Endothelial cell of hepatic sinusoid (primary cell): Measurements from ENCODE around the gene COBL.

Experiments used
- in situ Hi-C: cut with HindIII; loops from 2 replicates; pipeline ENCODE4 v1.10.0; 2017; ENCODE audit warnings: low sequenced_read_pairs

Gene COBL, protein sequence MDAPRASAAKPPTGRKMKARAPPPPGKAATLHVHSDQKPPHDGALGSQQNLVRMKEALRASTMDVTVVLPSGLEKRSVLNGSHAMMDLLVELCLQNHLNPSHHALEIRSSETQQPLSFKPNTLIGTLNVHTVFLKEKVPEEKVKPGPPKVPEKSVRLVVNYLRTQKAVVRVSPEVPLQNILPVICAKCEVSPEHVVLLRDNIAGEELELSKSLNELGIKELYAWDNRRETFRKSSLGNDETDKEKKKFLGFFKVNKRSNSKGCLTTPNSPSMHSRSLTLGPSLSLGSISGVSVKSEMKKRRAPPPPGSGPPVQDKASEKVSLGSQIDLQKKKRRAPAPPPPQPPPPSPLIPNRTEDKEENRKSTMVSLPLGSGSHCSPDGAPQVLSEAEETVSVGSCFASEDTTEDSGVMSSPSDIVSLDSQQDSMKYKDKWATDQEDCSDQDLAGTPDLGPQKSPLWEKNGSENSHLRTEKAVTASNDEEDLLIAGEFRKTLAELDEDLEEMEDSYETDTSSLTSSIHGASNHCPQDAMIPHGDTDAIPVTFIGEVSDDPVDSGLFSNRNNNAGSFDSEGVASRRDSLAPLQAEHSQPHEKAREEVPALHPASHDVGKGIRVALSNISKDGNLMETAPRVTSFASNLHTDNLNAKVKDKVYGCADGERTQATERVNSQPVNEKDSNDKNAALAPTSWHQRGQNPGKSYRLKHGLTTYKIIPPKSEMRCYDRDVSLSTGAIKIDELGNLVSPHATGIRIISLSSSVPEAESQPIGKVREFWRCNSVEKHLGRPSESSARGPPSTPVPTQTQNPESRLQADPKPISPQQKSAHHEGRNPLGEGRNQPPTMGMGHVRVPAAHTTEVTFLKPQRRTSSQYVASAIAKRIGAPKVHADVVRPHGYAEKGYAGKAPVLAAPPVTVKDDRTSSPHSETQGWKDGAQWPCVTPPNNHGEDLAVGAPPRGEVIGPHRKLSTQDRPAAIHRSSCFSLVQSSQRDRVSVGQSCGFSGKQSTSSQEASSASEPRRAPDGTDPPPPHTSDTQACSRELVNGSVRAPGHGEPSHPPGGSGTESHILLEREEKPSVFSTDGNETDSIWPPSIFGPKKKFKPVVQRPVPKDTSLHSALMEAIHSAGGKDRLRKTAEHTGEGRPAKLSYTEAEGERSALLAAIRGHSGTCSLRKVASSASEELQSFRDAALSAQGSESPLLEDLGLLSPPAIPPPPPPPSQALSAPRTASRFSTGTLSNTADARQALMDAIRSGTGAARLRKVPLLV

DNA sequence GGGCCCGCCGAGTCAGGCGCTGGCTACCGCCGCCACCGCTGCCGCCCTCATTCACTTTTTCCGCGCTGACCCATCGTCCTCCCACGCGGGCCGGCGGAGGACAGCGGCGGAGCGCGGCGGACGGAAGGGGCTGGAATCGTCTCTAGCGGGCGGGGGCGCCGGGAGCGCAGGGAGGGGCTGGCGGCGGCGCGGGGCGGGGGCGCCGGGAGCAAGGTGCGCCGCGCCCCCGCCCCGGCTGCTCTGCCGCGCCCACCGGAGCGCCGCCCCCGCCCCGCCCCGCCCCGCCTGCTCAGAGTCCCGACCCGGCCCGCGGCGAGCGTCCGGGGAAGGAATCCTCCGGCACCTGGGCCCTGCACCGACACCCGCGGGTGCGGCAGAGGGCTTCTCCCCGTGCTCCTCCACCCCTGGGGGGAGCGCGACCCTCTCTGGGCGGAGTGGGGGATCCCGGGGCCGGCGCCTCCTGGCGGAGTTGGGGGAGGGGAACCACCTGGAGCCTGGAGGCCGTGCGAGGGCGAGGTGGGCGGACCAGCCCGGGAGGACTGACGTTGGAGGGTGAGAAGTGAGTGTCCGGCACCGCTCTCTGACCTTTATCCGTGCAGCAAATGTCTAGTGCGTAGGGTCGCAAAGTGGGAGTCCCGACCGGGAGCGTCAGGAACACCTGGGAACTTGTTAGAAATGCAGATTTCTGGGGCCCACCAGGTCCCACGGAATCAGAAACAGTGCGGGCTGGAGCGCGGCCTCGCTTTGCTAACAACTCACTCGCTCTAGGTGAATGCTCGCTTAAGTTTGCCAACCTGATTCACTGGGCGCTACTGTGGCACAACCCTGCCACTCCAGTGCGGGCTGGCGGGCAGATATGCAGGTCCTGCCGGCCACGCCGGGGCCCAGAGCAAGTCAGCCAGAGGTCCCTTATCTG, at the start of gene COBL:
COBL (minus strand) TSS at position 144 of the 916 bp plus-strand sequence. CDS start 176 bp downstream, outside the sequence.
- in situ Hi-C loops, result no loop called here

DNA sequence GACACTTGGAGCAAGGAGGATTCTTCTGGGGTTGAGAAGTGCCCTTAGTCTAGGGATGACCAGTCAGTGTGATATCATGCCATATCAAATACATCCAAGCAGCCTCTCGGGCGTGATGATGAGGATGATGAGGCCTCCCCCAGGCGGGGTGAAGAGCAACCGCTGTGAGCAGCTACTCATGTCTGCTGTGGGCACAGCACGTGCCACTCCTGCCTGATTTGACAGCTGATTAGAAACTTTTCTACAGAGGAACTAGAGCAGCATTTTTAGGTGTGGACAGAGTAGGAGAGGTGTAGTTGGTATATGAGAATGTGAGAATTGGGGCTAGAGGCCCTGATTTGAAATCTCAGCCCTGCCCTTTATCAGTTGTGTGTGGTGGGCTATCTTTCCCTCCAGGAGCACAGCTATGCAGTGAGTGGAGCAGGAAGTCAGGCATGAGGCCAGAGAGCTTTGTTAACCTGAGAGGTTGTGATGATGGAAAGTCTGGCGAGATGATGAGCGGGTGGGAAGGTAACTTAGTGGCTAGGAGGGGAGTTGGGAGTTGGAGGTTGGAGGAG, 49.6 kb upstream of the COBL start:
- in situ Hi-C loops, result no loop called here

DNA sequence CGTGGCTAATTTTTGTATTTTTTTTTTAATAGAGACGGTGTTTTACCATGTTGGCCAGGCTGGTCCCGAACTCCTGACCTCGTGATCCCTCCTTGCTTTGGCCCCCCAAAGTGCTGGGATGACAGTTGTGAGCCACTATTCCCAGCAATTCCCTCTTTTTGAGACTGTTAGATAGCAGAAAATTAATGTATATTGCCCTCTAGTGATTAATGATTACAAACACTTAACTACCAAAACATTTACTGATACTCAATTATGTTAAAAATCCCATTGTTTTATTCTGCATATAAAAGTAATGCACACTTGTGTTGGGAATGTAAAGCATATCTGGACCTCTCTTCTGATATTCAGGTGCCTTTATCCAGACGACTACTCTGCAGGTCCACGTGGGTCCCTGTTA, 41.2 kb upstream of the COBL start:
- in situ Hi-C loops, result no loop called here

DNA sequence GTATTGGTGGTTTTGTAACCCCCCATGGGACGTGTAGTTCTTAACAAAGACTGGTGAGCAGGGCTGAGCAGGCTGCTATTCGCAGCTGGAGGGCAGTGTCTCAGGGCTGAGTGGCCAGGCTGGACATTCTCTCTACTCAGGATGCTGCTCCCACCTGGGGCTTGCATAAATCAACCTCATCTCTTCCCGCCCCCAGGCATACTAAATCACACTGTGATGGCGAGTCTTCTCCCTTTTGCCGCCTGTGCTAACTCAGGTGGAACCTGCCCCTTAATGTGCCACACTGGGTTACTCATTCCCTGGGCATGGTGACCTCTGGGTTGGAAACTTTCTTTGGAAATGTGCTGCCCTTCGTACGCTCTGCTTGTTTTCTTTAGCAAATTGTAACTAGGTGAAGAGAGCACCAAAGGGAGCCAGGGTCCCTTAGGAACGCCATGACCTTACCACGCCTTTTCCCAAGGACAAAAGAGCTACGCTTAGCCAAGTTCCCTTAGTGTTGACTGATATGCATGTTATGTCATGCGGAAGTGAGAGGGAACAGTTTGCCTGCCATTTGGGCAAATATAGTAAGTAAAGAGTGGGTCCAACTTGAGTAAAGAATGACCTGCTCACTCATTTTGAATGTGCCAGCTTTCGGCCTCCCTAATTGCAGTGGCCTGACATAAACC, 40.4 kb upstream of the COBL start:
- in situ Hi-C loops, result no loop called here

DNA sequence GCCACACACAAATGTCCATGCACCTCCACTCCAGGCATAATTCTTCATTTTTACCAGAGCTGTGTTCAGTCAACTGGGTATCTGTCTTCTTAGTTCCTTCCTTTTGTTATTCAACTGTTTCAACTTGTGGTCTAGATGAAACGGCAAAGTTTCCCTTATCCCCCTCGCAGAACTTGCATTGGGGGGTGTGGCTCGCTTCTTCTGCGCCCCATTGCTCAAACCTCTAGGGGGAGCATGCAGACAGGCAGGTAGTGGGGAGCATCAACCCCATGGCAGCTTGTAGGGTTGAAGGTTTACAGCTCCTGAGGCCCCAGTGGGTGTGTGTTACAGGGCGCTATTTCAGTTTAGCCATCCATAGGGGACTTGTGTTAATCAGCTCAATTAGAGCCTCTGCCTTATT, 38.3 kb upstream of the COBL start:
- in situ Hi-C loops, result no loop called here

DNA sequence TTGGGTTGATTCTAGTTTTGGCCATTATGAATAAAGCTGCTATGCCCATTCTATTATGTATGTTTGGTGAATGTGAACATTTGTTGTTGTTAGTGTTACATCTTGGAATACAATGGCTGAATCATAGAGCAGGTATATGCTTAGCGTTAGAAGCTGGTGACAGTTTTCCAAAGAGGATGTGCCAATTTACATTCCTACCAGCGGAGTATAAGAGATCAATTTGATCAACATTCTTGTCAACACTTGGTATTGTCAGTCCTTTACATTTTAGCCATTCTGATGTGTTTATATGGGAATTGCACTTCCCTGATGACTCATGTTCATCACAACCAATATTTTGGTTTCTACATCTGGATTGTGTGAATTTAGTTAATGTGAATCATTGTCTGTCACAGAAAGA, 37.8 kb upstream of the COBL start:
- in situ Hi-C loops, result no loop called here

DNA sequence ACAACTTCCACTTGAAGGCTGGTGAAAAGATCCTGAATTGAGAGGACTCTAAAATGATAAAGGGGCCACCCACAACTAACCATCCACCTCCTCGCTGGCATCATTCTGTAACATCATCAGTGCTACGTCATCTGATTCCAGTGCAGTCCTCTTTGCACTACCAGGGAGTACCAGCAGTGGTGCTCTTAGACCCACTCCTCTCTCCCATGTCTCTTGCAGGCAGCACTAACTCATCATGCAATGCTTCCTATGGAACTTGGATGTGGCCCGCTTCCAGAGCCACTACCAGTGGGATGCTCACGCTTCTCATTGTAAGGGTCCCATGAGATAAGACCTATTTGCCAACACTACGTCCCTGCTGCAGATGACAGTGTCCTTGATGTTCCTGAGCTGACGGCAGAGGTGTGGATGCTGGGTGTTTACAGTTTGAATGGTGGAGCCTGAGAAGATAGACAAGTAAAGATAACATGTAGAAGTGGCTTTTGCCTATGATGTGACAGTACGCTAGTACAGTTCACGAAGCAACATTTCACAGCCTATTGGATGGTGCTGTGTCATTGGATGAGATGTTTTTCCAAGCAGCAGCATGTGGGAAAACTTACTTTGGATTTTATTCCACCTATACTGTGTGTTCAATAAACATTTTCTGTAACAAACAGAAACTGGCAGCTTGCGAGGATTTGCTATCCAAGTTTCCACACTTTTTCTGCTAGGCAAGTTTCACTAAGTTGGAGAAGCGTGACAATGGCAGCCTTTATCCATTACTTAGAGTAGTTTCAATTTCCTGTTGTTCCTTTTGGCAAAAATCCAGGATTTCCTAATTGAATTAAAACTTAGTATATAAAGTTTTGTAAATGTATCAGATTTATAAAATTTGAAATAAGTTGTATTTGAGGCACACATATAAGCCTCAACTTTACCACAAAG, 35.8 kb upstream of the COBL start:
- in situ Hi-C loops, result no loop called here

DNA sequence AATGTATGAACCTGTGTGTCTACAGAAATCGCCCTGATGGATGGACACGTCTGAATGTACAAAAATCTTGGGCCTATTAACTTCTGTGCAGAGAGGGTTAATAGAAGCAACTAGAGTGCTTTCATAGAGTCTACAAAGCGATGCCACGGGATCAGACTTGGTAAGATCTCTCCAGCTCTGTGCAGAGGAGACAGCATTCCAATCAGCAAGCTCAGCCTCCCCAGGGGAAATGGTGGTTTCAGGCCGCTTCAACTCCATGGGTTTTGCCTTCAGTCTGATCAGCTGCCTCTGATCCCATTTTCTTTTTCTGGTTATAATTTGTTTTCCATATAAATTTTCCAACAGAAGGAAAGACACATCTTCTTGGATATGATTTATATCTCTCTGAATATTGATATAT, 35.1 kb upstream of the COBL start:
- in situ Hi-C loops, result no loop called here

DNA sequence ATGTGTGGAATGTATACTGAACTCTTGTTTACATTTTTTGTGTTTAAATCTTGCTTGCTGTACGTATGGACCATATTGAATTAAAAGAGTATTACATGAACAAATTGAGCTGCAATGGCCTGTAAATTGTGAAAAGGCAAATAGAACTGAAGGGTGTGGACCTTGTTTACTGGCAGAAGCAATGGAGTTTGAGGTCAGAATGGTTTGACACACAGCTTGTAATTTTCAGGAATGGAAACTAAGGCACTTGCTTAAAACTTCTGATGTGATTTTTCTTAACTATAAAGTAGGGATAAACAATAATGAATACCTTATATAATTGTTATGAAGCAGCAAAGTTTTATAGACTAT, 33.9 kb upstream of the COBL start:
- in situ Hi-C loops, result no loop called here

DNA sequence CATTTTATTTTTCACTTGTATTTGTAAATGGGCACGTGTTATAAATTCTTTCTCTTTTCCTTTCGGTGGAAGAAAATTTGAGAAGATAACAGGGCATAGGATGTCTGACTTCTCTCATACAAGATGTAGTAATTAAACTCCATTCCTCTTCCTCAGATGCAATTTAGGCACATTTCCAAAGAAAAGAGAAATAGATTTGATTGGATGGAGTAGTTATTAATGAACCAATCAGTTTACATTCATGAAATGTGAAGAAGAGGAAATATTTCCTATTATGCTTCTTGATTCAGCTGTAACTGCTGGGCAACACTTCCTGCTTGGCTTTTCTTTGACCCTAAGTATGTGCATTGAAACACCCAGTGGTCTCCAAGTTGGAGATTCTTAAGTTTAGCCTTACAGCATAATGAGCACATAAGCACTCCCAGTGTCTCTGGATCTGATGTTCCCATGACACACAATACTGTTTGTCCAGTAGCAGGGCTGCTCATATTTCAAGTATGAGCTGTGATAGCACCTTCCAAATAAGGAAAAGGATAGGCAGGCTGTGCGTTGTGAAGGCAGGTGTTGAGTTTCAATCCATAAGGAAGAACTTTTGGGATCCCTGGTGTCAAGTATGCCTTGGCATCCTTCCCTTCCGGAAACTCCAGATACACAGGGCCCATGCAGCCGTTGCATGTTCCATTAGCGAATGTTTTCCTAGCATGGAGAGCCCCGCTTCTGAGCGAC, 33.4 kb upstream of the COBL start:
- in situ Hi-C loops, result no loop called here

DNA sequence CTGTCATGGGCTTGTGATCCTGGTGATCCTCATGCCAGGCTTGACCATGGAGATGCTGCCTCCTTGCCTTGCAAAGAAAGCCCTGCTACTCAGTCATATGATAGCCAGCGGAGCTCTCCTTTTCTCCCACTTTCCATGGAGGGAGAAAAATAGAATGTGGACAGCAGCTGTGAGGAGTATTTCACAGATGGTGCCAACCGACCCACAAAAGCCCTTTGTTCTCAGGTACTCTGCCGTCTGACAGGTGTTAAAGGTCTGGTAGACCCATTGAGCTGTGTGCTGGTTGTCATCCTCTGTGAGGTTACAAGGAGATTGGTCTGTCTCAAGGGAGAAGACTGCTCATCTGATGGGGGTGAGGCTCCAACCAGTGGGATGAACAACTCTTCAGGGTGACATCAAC, 29.5 kb upstream of the COBL start:
- in situ Hi-C loops, result no loop called here

DNA sequence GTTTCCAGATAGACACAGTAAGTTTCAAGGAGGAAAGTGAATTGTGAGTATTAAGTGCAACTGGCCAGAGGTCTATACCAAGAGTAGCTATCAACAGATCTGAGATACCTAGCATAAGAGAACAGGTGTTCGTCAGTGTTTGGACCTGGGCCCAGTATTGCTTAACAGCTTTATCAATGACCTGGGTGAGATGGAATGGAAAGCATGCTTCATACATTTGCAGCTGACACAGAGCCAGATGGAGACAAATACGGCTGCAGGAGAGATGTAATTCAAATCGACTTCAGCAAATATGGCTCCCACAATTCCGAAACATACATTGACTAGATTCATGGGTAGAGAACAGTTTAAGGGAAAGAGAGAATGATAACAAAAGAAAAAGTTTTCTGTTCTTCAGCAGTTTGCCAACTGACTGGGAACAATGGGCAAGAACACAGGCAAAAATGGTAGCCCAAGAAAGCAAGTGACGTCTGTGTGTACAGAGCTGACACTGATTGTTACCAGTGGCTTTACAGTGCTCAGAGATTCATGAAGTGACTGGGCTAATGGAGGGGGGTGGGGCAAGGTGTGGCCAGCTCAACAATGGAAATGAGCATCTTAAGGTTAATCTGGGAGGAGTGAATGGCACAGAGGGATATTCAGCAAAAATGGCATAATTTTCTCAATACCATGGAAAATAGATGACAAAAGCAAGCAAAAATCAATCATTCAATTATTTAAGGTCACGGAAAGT, 28.0 kb upstream of the COBL start:
- in situ Hi-C loops, result no loop called here

DNA sequence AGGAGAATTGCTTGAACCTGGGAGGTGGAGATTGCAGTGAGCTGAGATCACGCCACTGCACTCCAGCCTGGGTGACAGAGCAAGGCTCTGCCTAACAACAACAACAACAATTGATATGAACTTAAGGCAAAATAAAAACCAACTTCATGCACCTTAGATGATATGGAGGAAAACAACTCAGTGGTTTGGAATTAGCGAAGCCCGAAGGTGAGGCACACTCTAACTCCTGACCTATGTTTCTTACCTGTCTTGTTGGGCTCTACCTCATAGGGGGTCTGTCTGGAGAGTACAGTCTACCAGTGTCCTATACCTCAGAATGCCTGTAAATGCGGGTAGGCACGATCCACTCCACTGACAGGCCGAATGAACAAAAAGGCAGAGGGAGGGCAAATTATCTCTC, 24.3 kb upstream of the COBL start:
- in situ Hi-C loops, result no loop called here

DNA sequence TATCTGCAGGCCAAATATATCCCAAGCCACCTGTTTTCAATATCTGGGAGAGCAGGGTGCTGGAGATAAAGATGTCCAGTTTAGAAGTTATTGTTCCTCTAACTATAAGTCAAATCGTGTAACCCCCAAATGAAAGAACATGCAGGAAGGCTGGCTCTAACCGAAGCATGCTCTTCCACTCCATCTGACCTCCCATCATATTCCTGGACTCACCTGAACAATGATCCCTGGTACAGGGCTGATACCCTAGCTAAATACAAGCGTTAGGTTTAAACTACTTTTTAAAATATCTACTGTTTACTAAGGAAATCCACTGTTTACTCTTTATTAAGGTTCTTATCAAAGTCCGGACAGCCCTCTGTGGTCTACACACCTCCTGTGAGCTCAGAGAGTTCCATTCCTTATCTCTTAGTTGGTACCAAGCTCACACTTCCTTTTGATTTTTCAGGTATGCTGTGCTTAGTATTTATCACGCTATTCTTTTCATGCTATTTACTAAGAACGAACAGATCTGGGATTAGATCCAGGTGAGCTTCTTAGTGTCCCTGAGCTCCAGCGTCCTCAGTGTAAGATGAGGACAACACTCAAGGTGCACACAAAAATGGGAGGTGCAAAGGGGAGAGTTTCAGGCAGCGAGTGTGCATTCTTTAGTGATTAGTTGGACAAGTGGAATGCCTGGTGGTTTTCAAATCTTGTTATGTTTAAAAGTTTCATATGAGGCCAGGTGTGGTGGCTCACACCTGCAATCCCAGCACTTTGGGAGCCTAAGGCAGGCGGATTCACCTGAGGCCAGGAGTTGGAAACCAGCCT, 23.6 kb upstream of the COBL start:
- in situ Hi-C loops, result no loop called here

DNA sequence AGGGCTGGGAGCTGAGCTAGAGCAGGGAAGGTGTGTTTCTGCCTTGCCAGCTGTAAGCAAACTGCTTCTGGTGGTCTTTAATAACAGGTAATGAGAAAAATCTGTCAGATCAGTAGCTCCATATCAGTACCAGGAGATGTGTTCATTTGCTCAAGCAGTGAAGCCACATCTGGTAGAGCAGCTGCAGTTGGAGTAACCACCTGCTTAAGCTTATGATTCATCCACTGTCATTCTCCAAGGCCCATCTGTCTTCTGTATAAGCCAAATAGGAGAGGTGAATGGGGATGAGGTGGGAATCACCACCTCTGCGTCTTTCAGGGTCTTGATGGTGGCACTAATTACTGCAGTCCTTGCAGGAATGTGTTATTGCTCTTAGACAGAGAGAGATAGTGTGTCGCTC, 18.4 kb upstream of the COBL start:
- in situ Hi-C loops, result loop anchor here (5.0 kb wide), 1 partner anchor 88 kb away; no protein-coding TSS in a partner anchor

DNA sequence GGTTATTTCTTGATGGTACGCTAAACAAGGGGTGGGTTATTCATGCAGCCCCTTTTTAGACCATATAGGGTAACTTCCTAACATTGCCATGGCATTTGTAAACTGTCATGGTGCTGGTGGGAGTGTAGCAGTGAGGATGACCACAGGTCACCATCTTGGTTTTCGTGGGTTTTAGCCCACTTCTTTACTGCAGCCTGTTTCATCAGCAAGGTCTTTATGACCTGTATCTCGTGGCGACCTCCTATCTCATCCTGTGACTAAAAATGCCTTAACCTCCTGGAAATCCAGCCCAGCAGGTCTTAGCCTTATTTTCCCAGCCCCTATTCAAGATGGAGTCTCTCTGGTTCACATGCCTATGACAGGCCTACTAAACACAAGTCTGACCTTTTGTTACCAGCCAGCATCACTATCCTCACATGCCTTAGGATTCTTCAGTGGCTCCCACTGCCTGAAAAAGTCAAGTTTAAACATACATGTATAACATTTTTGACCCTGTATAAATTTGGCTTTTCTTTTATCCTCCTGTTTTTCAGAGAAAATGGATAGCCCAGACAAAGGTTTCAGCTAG, 13.2 kb upstream of the COBL start:
- in situ Hi-C loops, result no loop called here
